Right kidney (tissue), 1 donor: Measurements from ENCODE around the gene STK24.

ENCODE experiments used
- DNase-seq: peaks from one replicate; pipeline ENCODE4 v3.0.0-alpha.2; 2016

The STK24 gene

GRCh38 chr13:98556968-98557631 is 19.8 kb downstream of the STK24 start:
- no peak for DNase-seq

- DNase-seq: no peak
These were observed 20.6 kb downstream of the STK24 start for GRCh38 chr13:98556142-98556816.

GRCh38 chr13:98549728-98550317 is 27.1 kb downstream of the STK24 start:
- no peak for DNase-seq

GRCh38 chr13:98549006-98549727 is 27.7 kb downstream of the STK24 start:
- DNase-seq: no peak

- no peak for DNase-seq
These were observed 28.7 kb downstream of the STK24 start for GRCh38 chr13:98548230-98548629.

- DNase-seq: no peak
These were observed 29.5 kb downstream of the STK24 start for GRCh38 chr13:98547455-98547854.

- DNase-seq: no peak
These were observed 30.5 kb downstream of the STK24 start for GRCh38 chr13:98546402-98546801.

GRCh38 chr13:98544104-98544710 is 32.7 kb downstream of the STK24 start:
- DNase-seq: no peak

GRCh38 chr13:98543378-98544103 is 33.4 kb downstream of the STK24 start:
- no peak for DNase-seq

GRCh38 chr13:98542568-98543377 is 34.1 kb downstream of the STK24 start:
- DNase-seq: no peak

- DNase-seq: no peak
These were observed 35.2 kb downstream of the STK24 start for GRCh38 chr13:98541701-98542203.

- no peak for DNase-seq
These were observed 35.7 kb downstream of the STK24 start for GRCh38 chr13:98541191-98541590.

- no peak for DNase-seq
These were observed 36.4 kb downstream of the STK24 start for GRCh38 chr13:98540476-98540875.

- DNase-seq: no peak
These were observed 37.2 kb downstream of the STK24 start for GRCh38 chr13:98539666-98540065.

- DNase-seq: no peak
These were observed 38.0 kb downstream of the STK24 start for GRCh38 chr13:98538876-98539275.

- DNase-seq: no peak
These were observed 39.2 kb downstream of the STK24 start for GRCh38 chr13:98537740-98538139.

- DNase-seq: no peak
These were observed 39.6 kb downstream of the STK24 start for GRCh38 chr13:98537306-98537705.

GRCh38 chr13:98536729-98537128 is 40.2 kb downstream of the STK24 start:
- DNase-seq: no peak

- DNase-seq: no peak
These were observed 41.2 kb downstream of the STK24 start for GRCh38 chr13:98535501-98536354.

GRCh38 chr13:98534821-98535220 is 42.1 kb downstream of the STK24 start:
- DNase-seq: no peak
